B cell (primary cell): ENCODE measurements around the gene CNTNAP1. TPM values are rescaled to one million over a fixed set of nuclear protein-coding genes. Genes with fewer than 3 reads are reported as not detected.

Experiments
- ATAC-seq: fragments of 200-7000 bp; cut with Tn5 transposase; one replicate; pipeline ENCODE4 v1.10.0; 2021; ENCODE audit warnings: low read depth, mild to moderate bottlenecking, moderate number of reproducible peaks, moderate library complexity
- CTCF ChIA-PET: fragments of 350-600 bp; sonication (Branson Sonifier 250); formaldehyde crosslinking; loops from one replicate; lab custom pipeline; 2021; ENCODE audit warnings: antibody characterized with exemption, inconsistent platforms; lab: Charles Lee
- POLR2A ChIA-PET: fragments of 350-600 bp; sonication (Branson Sonifier 250); formaldehyde crosslinking; loops from one replicate; lab custom pipeline; 2021; ENCODE audit warnings: antibody characterized with exemption; lab: Charles Lee
- DNase-seq: peaks from one replicate; pipeline ENCODE4 v3.0.0; 2013
- H2AFZ ChIP-seq: 2 replicates; pipeline ENCODE4 v1.6.1; 2012; ENCODE audit warnings: mild to moderate bottlenecking, low read depth, low read length; ENCODE audit not compliant: insufficient read depth, poor library complexity, severe bottlenecking
- H3K27ac ChIP-seq, 2 donors: 1 replicate in 1 of 2; 2 replicates in 1 of 2; pipeline ENCODE4 v1.5.1; 2012 to 2013; ENCODE audit warnings: low read length in 2 of 2, mild to moderate bottlenecking in 2 of 2, moderate library complexity in 1 of 2
- H3K27me3 ChIP-seq, 4 experiments: fragments of 200-600 bp in 1 of 4; sonication (generic) in 1 of 4; replicated peaks in 1 of 4; 1 replicate in 2 of 4; 2 replicates in 2 of 4; pipeline versions ENCODE4 v1.6.1 to v1.7.0; 2013 to 2016; ENCODE audit warnings: low read length in 3 of 4, mild to moderate bottlenecking in 2 of 4, mixed read lengths in 1 of 4, moderate library complexity in 1 of 4; ENCODE audit not compliant: insufficient read depth in 4 of 4, control insufficient read depth in 3 of 4; ENCODE audit errors: control extremely low read depth in 1 of 4
- H3K36me3 ChIP-seq, 2 experiments: replicated peaks in 1 of 2; 1 replicate in 1 of 2; 2 replicates in 1 of 2; pipeline versions ENCODE4 v1.6.1 to v1.7.1; 2013; ENCODE audit warnings: low read length in 1 of 2; ENCODE audit not compliant: insufficient read depth in 2 of 2, control insufficient read depth in 1 of 2; ENCODE audit errors: control extremely low read depth in 1 of 2, extremely low read depth in 1 of 2
- H3K4me1 ChIP-seq, 2 donors: fragments of 200-600 bp in 1 of 2; sonication (generic) in 1 of 2; 1 replicate in 1 of 2; 2 replicates in 1 of 2; pipeline versions ENCODE4 v1.5.1 to v1.6.1; 2013 to 2017; ENCODE audit warnings: low read length in 2 of 2; ENCODE audit not compliant: control insufficient read depth in 2 of 2, insufficient read depth in 2 of 2
- H3K4me2 ChIP-seq: replicated peaks from 2 replicates; pipeline ENCODE3; 2012; ENCODE audit warnings: mild to moderate bottlenecking, low read depth, low read length; ENCODE audit not compliant: poor library complexity, severe bottlenecking
- H3K4me3 ChIP-seq, 5 experiments: fragments of 200-600 bp in 1 of 5; sonication (generic) in 1 of 5; 1 replicate in 3 of 5; 2 replicates in 2 of 5; pipeline versions ENCODE4 v1.5.1 to v1.7.0; 2011 to 2016; ENCODE audit warnings: low read length in 4 of 5, mild to moderate bottlenecking in 4 of 5, low read depth in 2 of 5, control low read depth in 1 of 5, moderate library complexity in 1 of 5; ENCODE audit not compliant: insufficient read depth in 1 of 5; ENCODE audit errors: control extremely low read depth in 1 of 5, extremely low read depth in 1 of 5
- H3K79me2 ChIP-seq: fragments of 200-600 bp; sonication (generic); one replicate; pipeline ENCODE4 v1.6.0; 2016; ENCODE audit warnings: low read length; ENCODE audit not compliant: control insufficient read depth, insufficient read depth
- H3K9ac ChIP-seq: fragments of 200-600 bp; sonication (generic); 2 replicates; pipeline ENCODE4 v1.6.1; 2017; ENCODE audit warnings: mild to moderate bottlenecking, low read length, moderate library complexity
- H3K9me3 ChIP-seq, 3 donors: one replicate each; pipeline versions ENCODE4 v1.6.1 to v1.7.1; 2013; ENCODE audit warnings: low read length in 2 of 3; ENCODE audit not compliant: control insufficient read depth in 2 of 3, insufficient read depth in 1 of 3; ENCODE audit errors: control extremely low read depth in 1 of 3
- H4K20me1 ChIP-seq: 2 replicates; pipeline ENCODE4 v1.6.0; 2012; ENCODE audit warnings: mild to moderate bottlenecking, low read length; ENCODE audit not compliant: insufficient read depth, control insufficient read depth, poor library complexity, severe bottlenecking
- H3K27ac Mint-ChIP-seq: one replicate; pipeline ENCODE4 v1.8.0; 2021; ENCODE audit warnings: mixed read lengths
- H3K27me3 Mint-ChIP-seq: one replicate; pipeline ENCODE4 v1.8.0; 2021; ENCODE audit warnings: mixed read lengths
- H3K4me1 Mint-ChIP-seq: one replicate; pipeline ENCODE4 v1.8.0; 2021; ENCODE audit warnings: mixed read lengths
- H3K4me3 Mint-ChIP-seq: one replicate; pipeline ENCODE4 v1.8.0; 2021; ENCODE audit warnings: mixed read lengths
- H3K9me3 Mint-ChIP-seq: one replicate; pipeline ENCODE4 v1.8.0; 2022; ENCODE audit warnings: mixed read lengths; ENCODE audit not compliant: insufficient read depth
- CTCF ChIP-seq: fragments of 200-600 bp; IDR thresholded peaks from one replicate; pipeline ENCODE4 v1.8.0; 2022; ENCODE audit warnings: antibody characterized with exemption, mild to moderate bottlenecking
- EZH2 ChIP-seq: IDR thresholded peaks from 2 replicates; pipeline ENCODE4 v1.6.1; 2012; ENCODE audit warnings: borderline replicate concordance, low read depth, mild to moderate bottlenecking, moderate library complexity, low read length; ENCODE audit not compliant: insufficient read depth, poor library complexity, severe bottlenecking
- WGBS: methylation state at CpG from one replicate; pipeline ENCODE4 v1.1.5; 2013; ENCODE audit warnings: missing lambda C conversion rate; ENCODE audit not compliant: insufficient coverage; 5-methylcytosine and 5-hydroxymethylcytosine counted together
- intact Hi-C: fragments of 100-400 bp; cut with micrococcal nuclease; formaldehyde crosslinking; loops from one replicate; pipeline ENCODE4 v1.10.0; 2022
- polyA plus RNA-seq: library from polyadenylated mRNA; depleted of rRNA; stranded (reverse); fragments of >200 nt; gene quantifications from 2 replicates; pipeline ENCODE4 v1.2.3, GENCODE V29; 2012
- total RNA-seq, 2 donors: library from RNA; stranded (reverse); fragments of 120-200 nt in 1 of 2; gene quantifications; 1 replicate in 1 of 2; 2 replicates in 1 of 2; pipeline versions ENCODE4 v1.2.3 to v1.2.4, GENCODE V29; 2013 to 2022

The CNTNAP1 gene
- total and polyA plus RNA-seq, 2 donors (not counting 1 experiment from before 2014, with no cell fraction given), result 3.5 to 4.7 TPM

DNA sequence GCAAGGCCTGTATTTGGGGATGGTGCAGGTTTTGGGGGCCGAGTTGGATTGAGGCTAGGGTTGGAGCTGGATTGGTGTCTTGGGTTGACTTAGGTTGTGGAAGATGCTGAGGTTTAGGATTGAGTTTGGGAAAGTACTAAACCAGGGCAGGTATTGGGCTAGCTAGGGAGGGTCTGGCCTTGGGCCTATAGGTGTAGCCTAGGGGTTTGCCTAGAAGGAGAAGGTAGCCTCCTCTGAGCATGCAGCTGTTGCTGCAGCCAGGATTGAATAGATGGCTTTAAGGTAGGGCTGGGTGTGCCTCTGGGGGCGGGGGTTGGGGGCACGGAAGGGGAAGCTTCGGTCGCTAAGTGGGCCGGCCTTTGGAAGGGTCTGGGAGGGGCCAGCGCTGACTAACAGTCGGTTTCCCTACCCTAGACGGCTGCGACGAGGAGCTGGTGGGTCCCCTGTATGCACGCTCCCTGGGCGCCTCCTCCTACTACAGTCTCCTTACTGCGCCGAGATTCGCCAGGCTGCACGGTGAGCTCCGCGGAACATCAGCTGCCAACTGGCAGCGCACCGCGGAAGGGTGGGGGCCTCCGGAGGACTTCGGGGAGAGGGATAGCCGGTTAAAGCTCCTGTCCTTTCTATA, 1.2 kb downstream of the CNTNAP1 start:
- Histone ChIP-seq H3K27me3 (peaks cover 0 to 28% (median 11%) of the 10 kb centered on the region in 4 experiments), H4K20me1 (peaks cover 6% of the 10 kb centered on the region), H2AFZ (peak overlapping the region; percentile 28), H3K9me3 (peaks cover 0 to 14% (median 0%) of the 10 kb centered on the region in 3 donors), H3K4me2 (peak overlapping the region; percentile 86), H3K4me1 (peaks cover 42 to 49% of the 10 kb centered on the region in 2 donors), H3K9ac (no peak overlapping the region), H3K4me3 (peak overlapping the region in 1 of 5 experiments; percentile 15), H3K36me3 (no peaks in the 10 kb centered on the region), H3K27ac (no peak overlapping the region), H3K79me2 (no peaks in the 10 kb centered on the region)
- H3K27ac Mint-ChIP-seq, result no peak overlapping the region
- WGBS, result 38% methylated on average over 22 of the region's 25 CpGs
- no peaks in the 10 kb centered on the region for H3K27me3 Mint-ChIP-seq
- intact Hi-C loops, result no loop called here
- peak overlapping the region; percentile 83 for H3K4me3 Mint-ChIP-seq
- no peaks in the 10 kb centered on the region for H3K9me3 Mint-ChIP-seq
- POLR2A ChIA-PET, result interaction anchor here (0.7 to 0.8 kb wide), 3 partner anchors 15 to 77 kb away, joined by 3 to 6 read pairs (median 6); no protein-coding TSS in a partner anchor
- CTCF ChIA-PET, result interaction anchor here (1.3 to 1.6 kb wide), 3 partner anchors 13 to 105 kb away, joined by 3 to 4 read pairs (median 3); no protein-coding TSS in a partner anchor
- DNase-seq (peak; percentile 40), ATAC-seq (peak; percentile 21)
- peaks cover 45% of the 10 kb centered on the region for H3K4me1 Mint-ChIP-seq
- no peak for TF ChIP-seq EZH2

GRCh38 chr17:42684929-42685556, 2.7 kb downstream of the CNTNAP1 start:
- ChIA-PET CTCF (interaction anchor here (1.0 kb wide), 1 partner anchor 11 kb away, joined by 4 read pairs; no protein-coding TSS in a partner anchor), POLR2A (no interaction called here)
- H3K27ac ChIP-seq, result no peak overlapping the region
- H3K27ac Mint-ChIP-seq, result no peak overlapping the region
- peaks cover 30% of the 10 kb centered on the region for H3K4me1 Mint-ChIP-seq
- H3K36me3 ChIP-seq, result no peaks in the 10 kb centered on the region
- no peaks in the 10 kb centered on the region for H3K27me3 Mint-ChIP-seq
- intact Hi-C loops, result no loop called here
- no peak overlapping the region for H3K4me3 ChIP-seq
- WGBS, result 89% methylated on average over 49 of the region's 50 CpGs
- H3K79me2 ChIP-seq, result no peaks in the 10 kb centered on the region
- no peaks in the 10 kb centered on the region for H3K9me3 Mint-ChIP-seq
- H3K4me1 ChIP-seq, result peaks cover 34 to 35% of the 10 kb centered on the region in 2 donors
- no peak overlapping the region for H3K4me2 ChIP-seq
- no peak for ATAC-seq
- H3K4me3 Mint-ChIP-seq, result no peak overlapping the region
- H4K20me1 ChIP-seq, result peaks cover 6% of the 10 kb centered on the region
- DNase-seq, result no peak
- H3K9ac ChIP-seq, result no peak overlapping the region
- H2AFZ ChIP-seq, result no peak overlapping the region
- TF ChIP-seq EZH2, result no peak
- TF ChIP-seq CTCF, result no peak
- H3K9me3 ChIP-seq, result peaks cover 0 to 12% (median 0%) of the 10 kb centered on the region in 3 donors
- peaks cover 0 to 25% (median 10%) of the 10 kb centered on the region in 4 experiments for H3K27me3 ChIP-seq
